HepG2 (cell line): Measurements from ENCODE around the gene HYAL2. TPM values are rescaled to one million over a fixed set of nuclear protein-coding genes. Genes with fewer than 3 reads are reported as not detected.
A peak's percentile ranks its signal among the peaks of the same experiment; 100 is the strongest.

Experiments
- FLYWCH1 ChIP-seq: sonication (generic); formaldehyde crosslinking; IDR thresholded peaks from 2 replicates; pipeline ENCODE4 v1.8.1; 2023; ENCODE audit warnings: mild to moderate bottlenecking, missing genetic modification reagents
- FOXJ3 ChIP-seq: sonication (generic); formaldehyde crosslinking; IDR thresholded peaks from 2 replicates; pipeline ENCODE4 v1.4.0; 2020; ENCODE audit warnings: missing genetic modification reagents, mild to moderate bottlenecking, borderline replicate concordance
- GMEB1 ChIP-seq: sonication (generic); formaldehyde crosslinking; IDR thresholded peaks from 2 replicates; pipeline ENCODE4 v1.5.1; 2020; ENCODE audit warnings: missing genetic modification reagents, mild to moderate bottlenecking, borderline replicate concordance
- HMGA1 ChIP-seq: sonication (generic); formaldehyde crosslinking; conservative IDR thresholded peaks from 2 replicates; pipeline ENCODE4 v1.4.0; 2020; ENCODE audit warnings: missing genetic modification reagents
- KDM5B ChIP-seq: sonication (generic); formaldehyde crosslinking; IDR thresholded peaks from 2 replicates; pipeline ENCODE4 v1.4.0; 2020; ENCODE audit warnings: missing genetic modification reagents, mild to moderate bottlenecking, borderline replicate concordance
- KLF16 ChIP-seq, 2 experiments: sonication (generic) in 1 of 2; formaldehyde crosslinking in 1 of 2; IDR thresholded peaks; 2 replicates each; pipeline versions ENCODE4 v1.6.1 to v1.8.0; 2016 to 2023; ENCODE audit warnings: missing genetic modification reagents in 2 of 2, missing compliant biosample characterization in 1 of 2
- MAF1 ChIP-seq: sonication (generic); formaldehyde crosslinking; IDR thresholded peaks from 2 replicates; pipeline ENCODE4 v1.5.0; 2020; ENCODE audit warnings: missing genetic modification reagents, borderline replicate concordance
- NBN ChIP-seq: fragments of 450-650 bp; conservative IDR thresholded peaks from 2 replicates; pipeline ENCODE4 v1.6.1; 2017
- RARG ChIP-seq: sonication (generic); formaldehyde crosslinking; IDR thresholded peaks from 2 replicates; pipeline ENCODE4 v1.4.0; 2020; ENCODE audit warnings: low read depth, mild to moderate bottlenecking, missing genetic modification reagents
- XBP1 ChIP-seq: sonication (generic); formaldehyde crosslinking; IDR thresholded peaks from 2 replicates; pipeline ENCODE4 v1.5.0; 2020; ENCODE audit warnings: missing genetic modification reagents
- ZBTB2 ChIP-seq: sonication (generic); formaldehyde crosslinking; IDR thresholded peaks from 2 replicates; pipeline ENCODE4 v1.8.0; 2022; ENCODE audit warnings: low read depth, missing genetic modification reagents
- ZKSCAN5 ChIP-seq: sonication (generic); formaldehyde crosslinking; IDR thresholded peaks from 2 replicates; pipeline ENCODE4 v1.5.1; 2020; ENCODE audit warnings: mild to moderate bottlenecking, missing genetic modification reagents
- ZNF407 ChIP-seq: sonication (generic); formaldehyde crosslinking; IDR thresholded peaks from one replicate; pipeline ENCODE4 v1.5.1; 2020; ENCODE audit warnings: mild to moderate bottlenecking, missing genetic modification reagents; ENCODE audit errors: not compliant biosample characterization
- ZNF576 ChIP-seq: sonication (generic); formaldehyde crosslinking; IDR thresholded peaks from 2 replicates; pipeline ENCODE4 v1.4.0; 2020; ENCODE audit warnings: mild to moderate bottlenecking, missing genetic modification reagents
- ZNF589 ChIP-seq: sonication (generic); formaldehyde crosslinking; conservative IDR thresholded peaks from 2 replicates; pipeline ENCODE4 v1.8.0; 2022; ENCODE audit warnings: mild to moderate bottlenecking, moderate library complexity, missing genetic modification reagents
- ZNF737 ChIP-seq: sonication (generic); formaldehyde crosslinking; IDR thresholded peaks from 2 replicates; pipeline ENCODE4 v1.5.0; 2020; ENCODE audit warnings: missing genetic modification reagents, mild to moderate bottlenecking, borderline replicate concordance
- ZNF773 ChIP-seq: sonication (generic); formaldehyde crosslinking; IDR thresholded peaks from 2 replicates; pipeline ENCODE4 v1.4.0; 2020; ENCODE audit warnings: missing genetic modification reagents, borderline replicate concordance
- polyA plus RNA-seq, 8 experiments: library from polyadenylated mRNA; depleted of rRNA in 3 of 8; stranded (reverse) in 7 of 8; unstranded in 1 of 8; fragments of >200 nt; fragmentation: Illumina TruSeq in 4 of 8; extraction: Trizol in 4 of 8; gene quantifications; 2 replicates each; pipeline versions ENCODE4 v1.2.1 to v1.2.3, GENCODE V29; 2011 to 2016; ENCODE audit warnings: low read depth in 4 of 8, missing spikeins in 1 of 8, mixed read lengths in 1 of 8; ENCODE audit not compliant: insufficient read depth in 1 of 8
- total RNA-seq, 5 experiments: library from RNA; depleted of rRNA; stranded (reverse); fragments of >200 nt; fragmentation: Illumina TruSeq; extraction: Trizol; gene quantifications; 2 replicates each; pipeline ENCODE4 v1.2.3, GENCODE V29; 2016; ENCODE audit warnings: low read depth in 1 of 5

HYAL2 gene
- total and polyA plus RNA-seq, 2 of the 13 experiments (the other 11 are each of a cell fraction or from before 2014, with no cell fraction given) = 76.2 to 102 TPM

GRCh38 chr3:50350527-50351322 is 28.2 kb upstream of the HYAL2 start, which contains the start of the genes CYB561D2 and NPRL2 (continued):
- TF ChIP-seq ZNF773 (CRISPR knock-in tag) (peak; percentile 95), ZNF576 (CRISPR knock-in tag) (peak; percentile 97), NBN (no peak), MAF1 (peak; percentile 37; the same call in 1 of the 2 replicates), ZNF737 (0 out of 2 replicates have a peak, but pooled peaks have one; percentile 63), ZNF407 (CRISPR knock-in tag) (peak; percentile 89), RARG (no peak), KDM5B (CRISPR knock-in tag) (peak; percentile 100), ZBTB2 (CRISPR knock-in tag) (peak; percentile 75; the same call in 1 of the 2 replicates), ZNF589 (peak; percentile 74; the same call in 1 of the 2 replicates), ZKSCAN5 (CRISPR knock-in tag) (peak; percentile 55; the same call in 1 of the 2 replicates), HMGA1 (no peak), KLF16 (CRISPR knock-in tag; IDR thresholded peaks at IDR 0.05) (peak; percentile 76 to 88), FOXJ3 (CRISPR knock-in tag) (peak; percentile 47; the same call in 1 of the 2 replicates), XBP1 (CRISPR knock-in tag) (peak; percentile 71), FLYWCH1 (CRISPR knock-in tag) (peak; percentile 90; the same call in 1 of the 2 replicates), GMEB1 (CRISPR knock-in tag) (peak; percentile 97)
